ENCODE measurements around the gene DDX42.
"Not testable (repeated sequence)": the region's sequence is repeated elsewhere in the genome, so short reads cannot be mapped to it uniquely, and the experiment has no call there.

The DDX42 gene

GRCh38 chr17:63775420-63775819, 1.4 kb downstream of the DDX42 start:
- no peak for DNase-seq (ENCODE audit: low spot score)

GRCh38 chr17:63780507-63780906, 6.5 kb downstream of the DDX42 start:
- DNase-seq (ENCODE audit: low spot score): no peak

GRCh38 chr17:63780928-63781327, 7.0 kb downstream of the DDX42 start:
- no peak for DNase-seq (ENCODE audit: low spot score)

- no peak for DNase-seq (ENCODE audit: low spot score)
These were observed 9.6 kb downstream of the DDX42 start for GRCh38 chr17:63783522-63783921.

GRCh38 chr17:63785556-63785955, 11.6 kb downstream of the DDX42 start:
- no peak for DNase-seq (ENCODE audit: low spot score)

GRCh38 chr17:63786117-63786516, 12.1 kb downstream of the DDX42 start:
- no peak for DNase-seq (ENCODE audit: low spot score)

- DNase-seq (ENCODE audit: low spot score): no peak
These were observed 13.2 kb downstream of the DDX42 start for GRCh38 chr17:63786971-63787711.

- no peak for DNase-seq (ENCODE audit: low spot score)
These were observed 16.1 kb downstream of the DDX42 start for GRCh38 chr17:63790057-63790456.

- no peak for DNase-seq (ENCODE audit: low spot score)
These were observed 18.2 kb downstream of the DDX42 start for GRCh38 chr17:63792055-63792729.

GRCh38 chr17:63796375-63796774, 22.4 kb downstream of the DDX42 start:
- not testable (repeated sequence) for DNase-seq (ENCODE audit: low spot score)

- DNase-seq (ENCODE audit: low spot score): no peak
These were observed 24.7 kb downstream of the DDX42 start for GRCh38 chr17:63798572-63799106.

- no peak for DNase-seq (ENCODE audit: low spot score)
These were observed 26.8 kb downstream of the DDX42 start for GRCh38 chr17:63800783-63801182.

- DNase-seq (ENCODE audit: low spot score): no peak
These were observed 30.4 kb downstream of the DDX42 start for GRCh38 chr17:63804328-63804727.

- DNase-seq (ENCODE audit: low spot score): no peak
These were observed 31.6 kb downstream of the DDX42 start for GRCh38 chr17:63805591-63805990.

- DNase-seq (ENCODE audit: low spot score): no peak
These were observed 36.0 kb downstream of the DDX42 start for GRCh38 chr17:63809970-63810369.

GRCh38 chr17:63816123-63816522, 42.2 kb downstream of the DDX42 start:
- no peak for DNase-seq (ENCODE audit: low spot score)

- no peak for DNase-seq (ENCODE audit: low spot score)
These were observed 42.7 kb downstream of the DDX42 start for GRCh38 chr17:63816669-63817068.

- DNase-seq (ENCODE audit: low spot score): no peak
These were observed 43.9 kb downstream of the DDX42 start for GRCh38 chr17:63817736-63818385.

- no peak for DNase-seq (ENCODE audit: low spot score)
These were observed 45.2 kb downstream of the DDX42 start for GRCh38 chr17:63819131-63819530.

- DNase-seq (ENCODE audit: low spot score): no peak
These were observed 45.9 kb downstream of the DDX42 start for GRCh38 chr17:63819585-63820537.

- DNase-seq (ENCODE audit: low spot score): no peak
These were observed 47.1 kb downstream of the DDX42 start for GRCh38 chr17:63820963-63821561.
